Gastroesophageal sphincter (tissue), 4 donors: ENCODE data around the gene ZNF670. TPM values are rescaled to one million over a fixed set of nuclear protein-coding genes. Genes with fewer than 3 reads are reported as not detected.

Source experiments
- ATAC-seq: fragments of 150-250 bp; one replicate; pipeline ENCODE4 v1.9.1; 2016; ENCODE audit warnings: mild to moderate bottlenecking, moderate library complexity
- H3K27ac ChIP-seq, 4 donors: fragments of 200-600 bp; sonication (generic) in 3 of 4; 1 replicate in 3 of 4; 2 replicates in 1 of 4; pipeline ENCODE4 v1.5.1; 2016 to 2019
- H3K27me3 ChIP-seq: fragments of 200-600 bp; sonication (generic); one replicate; pipeline ENCODE4 v1.5.1; 2019
- H3K36me3 ChIP-seq, 2 donors: fragments of 200-600 bp; sonication (generic); one replicate each; pipeline ENCODE4 v1.5.1; 2019; ENCODE audit warnings: control low read depth in 1 of 2
- H3K4me1 ChIP-seq, 3 donors: fragments of 200-600 bp; sonication (generic); 1 replicate in 2 of 3; 2 replicates in 1 of 3; pipeline ENCODE4 v1.5.1; 2016 to 2019; ENCODE audit warnings: control low read depth in 2 of 3
- H3K4me3 ChIP-seq, 2 donors: fragments of 200-600 bp; sonication (generic); one replicate each; pipeline ENCODE4 v1.5.1; 2019; ENCODE audit warnings: mild to moderate bottlenecking in 1 of 2, moderate library complexity in 1 of 2
- H3K9me3 ChIP-seq, 3 donors: fragments of 200-600 bp; sonication (generic); one replicate each; pipeline ENCODE4 v1.5.1; 2017 to 2019; ENCODE audit warnings: control low read depth in 2 of 3
- EP300 ChIP-seq: sonication (generic); formaldehyde crosslinking; IDR thresholded peaks from one replicate; pipeline ENCODE4 v1.6.1; 2017; ENCODE audit warnings: antibody characterized with exemption, mild to moderate bottlenecking
- POLR2A ChIP-seq, 2 donors: fragments of 450-650 bp; IDR thresholded peaks; one replicate each; pipeline ENCODE4 v1.6.1; 2017; ENCODE audit warnings: antibody characterized with exemption in 2 of 2, mild to moderate bottlenecking in 2 of 2, moderate library complexity in 1 of 2
- POLR2AphosphoS5 ChIP-seq: sonication (generic); formaldehyde crosslinking; IDR thresholded peaks from one replicate; pipeline ENCODE4 v1.6.1; 2017; ENCODE audit warnings: antibody characterized with exemption
- WGBS, 2 donors: methylation state at CpG; one replicate each; pipeline ENCODE4 v1.1.5; 2018; ENCODE audit warnings: low coverage in 1 of 2; 5-methylcytosine and 5-hydroxymethylcytosine counted together
- total RNA-seq, 4 donors: library from RNA; depleted of rRNA; stranded (reverse); fragments of >200 nt; gene quantifications; one replicate each; pipeline ENCODE4 v1.1.0, GENCODE V29; 2016
- TF ChIP-seq, protein P1 (sequence below), 4 experiments: fragments of 200-600 bp in 2 of 4; fragments of 450-650 bp in 2 of 4; sonication (generic) in 1 of 4; IDR thresholded peaks; one replicate each; pipeline ENCODE4 v1.5.1; 2017 to 2019; ENCODE audit warnings: antibody characterized with exemption in 4 of 4, mild to moderate bottlenecking in 2 of 4, moderate library complexity in 2 of 4

ZNF670 gene
- total RNA-seq, 4 donors from 2014 or later, result 1.7 to 3.7 (median 3.3) TPM

DNA sequence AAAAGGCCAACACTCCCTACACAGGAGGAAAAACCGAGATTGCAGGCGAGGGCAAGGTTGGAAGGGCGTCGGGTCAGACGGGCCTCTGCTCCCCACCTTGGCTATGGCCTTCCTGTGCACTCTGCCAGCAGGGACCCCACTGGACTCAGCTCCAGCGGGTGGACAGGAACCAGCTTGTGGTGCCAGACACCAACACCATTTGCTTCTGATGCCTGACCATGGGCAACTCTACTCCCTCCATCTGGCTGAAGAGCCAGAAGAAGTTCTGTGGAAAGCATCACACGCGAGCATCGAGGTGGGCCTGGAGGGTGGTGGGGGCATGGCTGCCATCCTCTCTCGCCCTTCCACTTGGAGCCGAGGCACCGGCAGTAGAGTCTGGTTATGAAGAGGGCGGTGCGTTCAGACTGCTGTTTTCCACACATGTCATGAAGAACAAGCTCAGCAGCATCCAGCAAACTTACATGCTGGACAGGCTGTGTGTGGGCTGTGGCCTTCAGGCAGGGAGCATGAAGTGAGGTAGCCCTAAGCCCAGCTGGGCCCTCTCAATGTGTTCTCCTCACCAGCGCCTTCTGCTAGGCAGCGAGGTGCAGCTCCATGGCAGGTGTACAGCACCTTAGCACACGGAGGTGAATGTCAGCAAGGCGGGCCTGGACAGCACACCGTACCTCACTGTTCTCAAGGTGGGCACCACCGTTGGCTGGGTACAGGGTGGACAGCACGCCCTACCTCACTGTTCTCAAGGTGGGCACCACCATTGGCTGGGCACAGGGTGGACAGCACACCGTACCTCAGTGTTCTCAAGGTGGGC, 41.2 kb upstream of the ZNF670 start:
- H3K9me3 ChIP-seq, result no peaks in the 10 kb centered on the region
- H3K27me3 ChIP-seq, result no peaks in the 10 kb centered on the region
- TF ChIP-seq POLR2AphosphoS5 (no peak), POLR2A (IDR thresholded peaks at IDR 0.05) (no peak), EP300 (no peak)
- TF ChIP-seq, protein P1, sequence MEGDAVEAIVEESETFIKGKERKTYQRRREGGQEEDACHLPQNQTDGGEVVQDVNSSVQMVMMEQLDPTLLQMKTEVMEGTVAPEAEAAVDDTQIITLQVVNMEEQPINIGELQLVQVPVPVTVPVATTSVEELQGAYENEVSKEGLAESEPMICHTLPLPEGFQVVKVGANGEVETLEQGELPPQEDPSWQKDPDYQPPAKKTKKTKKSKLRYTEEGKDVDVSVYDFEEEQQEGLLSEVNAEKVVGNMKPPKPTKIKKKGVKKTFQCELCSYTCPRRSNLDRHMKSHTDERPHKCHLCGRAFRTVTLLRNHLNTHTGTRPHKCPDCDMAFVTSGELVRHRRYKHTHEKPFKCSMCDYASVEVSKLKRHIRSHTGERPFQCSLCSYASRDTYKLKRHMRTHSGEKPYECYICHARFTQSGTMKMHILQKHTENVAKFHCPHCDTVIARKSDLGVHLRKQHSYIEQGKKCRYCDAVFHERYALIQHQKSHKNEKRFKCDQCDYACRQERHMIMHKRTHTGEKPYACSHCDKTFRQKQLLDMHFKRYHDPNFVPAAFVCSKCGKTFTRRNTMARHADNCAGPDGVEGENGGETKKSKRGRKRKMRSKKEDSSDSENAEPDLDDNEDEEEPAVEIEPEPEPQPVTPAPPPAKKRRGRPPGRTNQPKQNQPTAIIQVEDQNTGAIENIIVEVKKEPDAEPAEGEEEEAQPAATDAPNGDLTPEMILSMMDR (IDR thresholded peaks at IDR 0.05), result no peak
- WGBS, 2 donors, result 80 to 100% methylated on average over 1 of the region's 22 CpGs
- no peak for ATAC-seq
- no peak overlapping the region for H3K4me3 ChIP-seq
- H3K4me1 ChIP-seq, result no peaks in the 10 kb centered on the region
- H3K27ac ChIP-seq, result no peak overlapping the region
- H3K36me3 ChIP-seq, result no peaks in the 10 kb centered on the region

DNA sequence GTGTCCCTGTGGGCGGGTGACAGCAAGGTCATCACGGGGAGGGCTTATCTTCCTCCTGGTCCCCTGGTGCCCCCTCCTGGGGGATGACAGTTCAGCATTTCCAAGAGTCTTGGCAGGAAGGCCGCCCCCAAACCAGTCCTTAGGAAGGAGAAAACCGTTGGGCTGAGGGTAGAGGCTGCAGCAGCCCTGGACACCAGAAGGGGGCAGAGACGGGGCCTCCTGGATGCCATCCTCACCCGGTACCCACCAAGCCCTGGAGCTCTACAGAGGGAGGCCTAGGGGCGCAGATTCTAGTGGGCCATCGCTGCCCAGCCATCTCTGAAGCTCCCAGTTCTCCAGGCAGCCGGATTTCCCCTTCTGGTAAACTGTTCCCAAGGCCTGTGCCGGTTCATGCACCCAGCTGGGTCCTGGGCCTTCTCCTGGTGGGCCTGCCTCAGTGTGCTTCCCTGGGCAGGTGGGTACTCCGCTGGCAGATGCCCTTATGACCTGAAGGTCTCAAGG, 40.4 kb upstream of the ZNF670 start:
- Histone ChIP-seq H3K9me3 (no peaks in the 10 kb centered on the region), H3K4me3 (no peak overlapping the region), H3K36me3 (no peaks in the 10 kb centered on the region), H3K4me1 (no peaks in the 10 kb centered on the region), H3K27me3 (no peaks in the 10 kb centered on the region), H3K27ac (no peak overlapping the region)
- no CpG with 5 or more reads among the region's 11 CpGs for WGBS, 2 donors
- ATAC-seq, result no peak
- TF ChIP-seq POLR2AphosphoS5 (no peak), POLR2A (IDR thresholded peaks at IDR 0.05) (no peak), EP300 (no peak)
- TF ChIP-seq, protein P1 (IDR thresholded peaks at IDR 0.05), result no peak

DNA sequence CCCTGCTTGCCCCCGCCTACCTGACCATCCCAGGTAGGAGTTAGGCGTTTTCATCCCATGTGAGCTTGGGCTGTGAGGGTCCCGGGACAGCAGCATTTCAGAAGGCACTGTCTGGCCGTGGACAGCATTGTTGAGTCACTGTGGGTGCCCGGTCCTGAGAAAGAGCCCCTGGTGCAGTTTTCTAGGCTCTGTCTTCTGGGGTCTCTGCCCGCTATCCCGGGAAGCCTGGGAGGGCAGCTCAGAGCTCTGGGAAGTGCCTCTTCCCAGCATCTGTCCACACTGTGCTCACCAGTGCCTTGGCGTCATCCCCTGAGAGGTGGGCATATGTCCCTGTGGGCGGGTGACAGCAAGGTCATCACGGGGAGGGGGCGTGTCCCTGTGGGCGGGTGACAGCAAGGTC, 36.9 kb upstream of the ZNF670 start:
- 90 to 91% methylated on average over 2 to 4 of the region's 12 CpGs for WGBS, 2 donors
- Histone ChIP-seq H3K4me3 (no peak overlapping the region), H3K36me3 (no peaks in the 10 kb centered on the region), H3K4me1 (peaks cover 0 to 15% (median 4%) of the 10 kb centered on the region in 3 donors), H3K27ac (no peak overlapping the region), H3K27me3 (no peaks in the 10 kb centered on the region), H3K9me3 (no peaks in the 10 kb centered on the region)
- TF ChIP-seq POLR2A (IDR thresholded peaks at IDR 0.05) (no peak), EP300 (no peak), POLR2AphosphoS5 (no peak)
- TF ChIP-seq, protein P1 (IDR thresholded peaks at IDR 0.05), result no peak
- no peak for ATAC-seq

DNA sequence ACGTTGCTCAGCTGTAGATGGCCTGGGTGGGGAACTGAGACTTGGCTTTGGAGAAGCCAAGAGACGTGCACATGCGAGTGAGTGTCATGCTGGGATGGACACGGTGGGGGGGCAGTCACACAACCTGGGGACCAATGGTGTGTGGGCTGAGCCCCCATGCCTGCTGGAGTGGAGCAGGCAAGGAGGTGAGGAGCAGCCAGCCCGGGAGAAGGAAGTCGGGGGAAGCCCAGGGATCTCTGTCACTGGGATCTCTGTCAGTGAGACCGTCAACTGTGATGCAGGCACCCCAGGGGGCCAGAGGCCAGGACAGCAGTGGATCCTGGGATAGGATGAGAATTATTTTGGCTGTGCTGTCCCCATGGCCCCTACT, 36.5 kb upstream of the ZNF670 start:
- Histone ChIP-seq H3K27ac (no peak overlapping the region), H3K4me1 (peaks cover 0 to 19% (median 4%) of the 10 kb centered on the region in 3 donors), H3K36me3 (no peaks in the 10 kb centered on the region), H3K4me3 (no peak overlapping the region), H3K9me3 (no peaks in the 10 kb centered on the region), H3K27me3 (no peaks in the 10 kb centered on the region)
- WGBS, 2 donors, result 40 to 48% methylated on average over 1 to 5 of the region's 7 CpGs
- TF ChIP-seq POLR2AphosphoS5 (no peak), EP300 (no peak), POLR2A (IDR thresholded peaks at IDR 0.05) (no peak)
- TF ChIP-seq, protein P1 (IDR thresholded peaks at IDR 0.05), result no peak
- no peak for ATAC-seq
